Measurements from ENCODE around the gene DOK6.

The DOK6 gene

DNA sequence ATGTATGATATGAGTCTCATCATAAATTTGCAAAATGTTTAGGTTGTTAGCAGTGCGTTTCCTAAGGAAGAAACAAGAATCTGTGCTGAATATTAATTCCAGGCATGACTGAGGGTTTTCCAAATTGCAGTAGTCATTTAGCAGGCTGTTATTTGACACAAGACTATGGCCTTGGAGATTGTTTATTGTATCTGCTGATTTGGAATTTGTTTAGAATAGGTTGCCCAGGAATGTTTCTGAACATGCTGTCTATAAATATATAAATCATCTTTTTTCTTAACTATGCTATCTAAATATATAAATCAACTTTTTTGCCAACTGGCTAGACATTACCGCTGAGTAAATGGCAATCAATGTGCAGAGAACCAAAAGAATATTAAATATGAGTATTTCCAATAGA lies 90.9 kb downstream of the DOK6 start:
- TF ChIP-seq, protein P1, sequence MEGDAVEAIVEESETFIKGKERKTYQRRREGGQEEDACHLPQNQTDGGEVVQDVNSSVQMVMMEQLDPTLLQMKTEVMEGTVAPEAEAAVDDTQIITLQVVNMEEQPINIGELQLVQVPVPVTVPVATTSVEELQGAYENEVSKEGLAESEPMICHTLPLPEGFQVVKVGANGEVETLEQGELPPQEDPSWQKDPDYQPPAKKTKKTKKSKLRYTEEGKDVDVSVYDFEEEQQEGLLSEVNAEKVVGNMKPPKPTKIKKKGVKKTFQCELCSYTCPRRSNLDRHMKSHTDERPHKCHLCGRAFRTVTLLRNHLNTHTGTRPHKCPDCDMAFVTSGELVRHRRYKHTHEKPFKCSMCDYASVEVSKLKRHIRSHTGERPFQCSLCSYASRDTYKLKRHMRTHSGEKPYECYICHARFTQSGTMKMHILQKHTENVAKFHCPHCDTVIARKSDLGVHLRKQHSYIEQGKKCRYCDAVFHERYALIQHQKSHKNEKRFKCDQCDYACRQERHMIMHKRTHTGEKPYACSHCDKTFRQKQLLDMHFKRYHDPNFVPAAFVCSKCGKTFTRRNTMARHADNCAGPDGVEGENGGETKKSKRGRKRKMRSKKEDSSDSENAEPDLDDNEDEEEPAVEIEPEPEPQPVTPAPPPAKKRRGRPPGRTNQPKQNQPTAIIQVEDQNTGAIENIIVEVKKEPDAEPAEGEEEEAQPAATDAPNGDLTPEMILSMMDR (conservative IDR thresholded peaks at IDR 0.05; ENCODE audit: low read depth, low read length): no peak
- no peak for DNase-seq (ENCODE audit: low read depth)
- no peak overlapping the region for H3K4me3 ChIP-seq (ENCODE audit: low read length)

DNA sequence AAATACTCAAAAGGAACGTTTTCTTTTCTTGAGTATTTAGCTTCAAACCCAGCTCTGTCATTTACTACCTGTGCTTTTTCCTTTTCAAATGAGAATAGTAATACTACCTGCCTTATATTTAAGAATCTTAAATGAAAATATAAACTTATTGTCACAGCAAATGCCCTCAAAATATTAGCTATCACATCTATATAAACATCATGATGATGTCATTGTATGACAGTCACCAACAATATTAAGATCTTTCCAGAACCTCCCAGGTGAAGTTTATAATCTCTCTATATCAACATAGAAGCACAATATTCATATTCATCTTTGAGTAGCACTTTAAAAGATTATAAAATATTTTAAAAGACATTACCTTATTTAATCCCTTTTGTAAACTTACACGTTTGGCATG lies 92.2 kb downstream of the DOK6 start:
- H3K4me3 ChIP-seq (ENCODE audit: low read length): no peak overlapping the region
- TF ChIP-seq, protein P1 (conservative IDR thresholded peaks at IDR 0.05; ENCODE audit: low read depth, low read length): no peak
- DNase-seq (ENCODE audit: low read depth): no peak

DNA sequence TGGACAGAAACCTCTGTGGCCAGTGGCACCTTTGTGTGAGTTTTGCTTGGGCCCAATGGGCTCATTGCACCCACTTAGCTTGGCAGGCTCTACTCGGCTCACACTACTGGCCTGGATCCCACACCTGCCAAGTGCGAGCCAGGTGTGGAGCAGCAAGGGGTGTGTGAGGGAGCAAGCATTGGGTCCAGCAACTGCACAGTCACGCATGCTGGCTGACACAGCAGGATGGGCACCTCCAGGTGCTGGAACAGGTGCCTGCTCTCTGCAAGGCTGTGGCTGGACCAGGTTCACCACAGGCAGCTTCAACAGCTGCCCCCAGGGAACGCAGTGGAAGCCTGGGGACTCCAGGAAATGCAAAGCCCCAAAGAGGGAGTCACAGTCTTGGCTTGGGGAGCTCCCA lies 94.2 kb downstream of the DOK6 start:
- TF ChIP-seq, protein P1 (conservative IDR thresholded peaks at IDR 0.05; ENCODE audit: low read depth, low read length): no peak
- H3K4me3 ChIP-seq (ENCODE audit: low read length): no peak overlapping the region
- DNase-seq (ENCODE audit: low read depth): no peak

DNA sequence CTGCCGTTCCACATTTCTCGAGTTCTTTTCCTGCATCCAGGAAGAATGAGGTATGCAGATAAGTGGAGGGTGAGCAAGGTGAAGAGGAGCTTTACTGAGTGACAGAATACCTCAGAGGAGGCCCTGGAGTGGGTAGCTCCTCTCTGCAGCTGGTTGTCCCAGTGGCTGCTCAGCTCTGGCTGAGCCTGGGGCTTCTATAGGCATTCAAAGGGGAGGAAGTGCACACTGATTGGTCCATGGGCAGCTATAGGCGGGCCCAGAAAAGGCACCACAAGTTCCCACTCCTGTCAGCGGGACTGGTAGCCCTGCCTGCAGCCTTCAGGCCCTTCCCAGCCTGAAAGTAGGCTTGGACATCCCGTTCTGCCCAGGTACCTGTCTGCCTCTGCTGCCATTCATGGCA lies 94.7 kb downstream of the DOK6 start:
- no peak overlapping the region for H3K4me3 ChIP-seq (ENCODE audit: low read length)
- TF ChIP-seq, protein P1 (conservative IDR thresholded peaks at IDR 0.05; ENCODE audit: low read depth, low read length): no peak
- DNase-seq (ENCODE audit: low read depth): no peak

DNA sequence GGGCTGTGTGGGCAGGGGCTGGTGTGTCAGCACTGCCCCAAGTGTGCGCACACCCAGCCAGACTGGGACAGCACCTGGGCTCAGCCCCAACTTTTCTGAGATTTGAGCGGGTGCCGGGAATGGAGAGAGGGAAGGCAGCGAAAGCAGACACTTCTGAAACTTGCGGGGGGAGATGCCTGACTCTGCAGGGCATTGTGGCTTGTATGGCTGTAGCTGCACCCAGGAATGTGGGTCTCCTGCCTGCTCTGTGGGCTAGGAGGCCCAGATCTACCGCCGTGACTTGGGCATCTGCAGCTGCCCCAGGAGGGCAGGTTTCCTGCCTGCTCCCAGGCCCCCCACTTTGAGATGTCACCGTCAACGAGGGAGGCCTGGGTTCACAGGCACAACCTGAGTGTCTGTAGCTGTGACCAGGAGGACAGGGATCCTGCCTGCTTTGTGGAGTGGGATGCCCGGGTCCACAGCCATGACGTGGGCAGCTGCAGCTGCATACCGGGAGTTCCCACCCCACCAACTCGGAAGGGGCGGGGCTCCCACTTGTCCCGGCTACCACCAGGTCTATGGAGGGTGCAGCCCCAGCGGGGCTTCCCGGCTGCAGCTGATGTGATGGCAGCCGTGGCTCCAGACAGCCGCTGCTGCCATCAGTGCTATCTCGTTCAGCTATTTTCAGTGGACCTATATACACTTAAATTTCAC lies 95.3 kb downstream of the DOK6 start:
- TF ChIP-seq, protein P1 (conservative IDR thresholded peaks at IDR 0.05; ENCODE audit: low read depth, low read length): no peak
- DNase-seq (ENCODE audit: low read depth): no peak
- H3K4me3 ChIP-seq (ENCODE audit: low read length): no peak overlapping the region

DNA sequence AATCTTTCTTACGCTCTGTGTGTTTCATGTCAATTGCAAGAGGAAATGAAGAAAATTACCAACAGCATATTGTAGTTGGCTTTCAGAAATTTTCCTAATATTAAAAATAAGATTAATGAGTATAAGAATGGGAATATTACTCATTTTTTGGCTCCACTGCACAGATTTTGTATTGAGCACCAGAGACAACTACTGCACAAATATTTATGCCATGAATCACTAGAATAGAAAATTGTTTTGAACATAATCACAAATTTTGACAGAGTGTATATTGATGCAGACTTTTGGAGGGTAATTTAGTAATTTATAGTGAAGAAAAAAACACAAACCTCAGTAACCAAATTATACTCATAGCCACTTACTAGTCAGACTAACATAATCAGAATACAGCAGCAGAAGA lies 118.3 kb downstream of the DOK6 start:
- DNase-seq (ENCODE audit: low read depth): no peak
- no peak overlapping the region for H3K4me3 ChIP-seq (ENCODE audit: low read length)
- TF ChIP-seq, protein P1 (conservative IDR thresholded peaks at IDR 0.05; ENCODE audit: low read depth, low read length): no peak

DNA sequence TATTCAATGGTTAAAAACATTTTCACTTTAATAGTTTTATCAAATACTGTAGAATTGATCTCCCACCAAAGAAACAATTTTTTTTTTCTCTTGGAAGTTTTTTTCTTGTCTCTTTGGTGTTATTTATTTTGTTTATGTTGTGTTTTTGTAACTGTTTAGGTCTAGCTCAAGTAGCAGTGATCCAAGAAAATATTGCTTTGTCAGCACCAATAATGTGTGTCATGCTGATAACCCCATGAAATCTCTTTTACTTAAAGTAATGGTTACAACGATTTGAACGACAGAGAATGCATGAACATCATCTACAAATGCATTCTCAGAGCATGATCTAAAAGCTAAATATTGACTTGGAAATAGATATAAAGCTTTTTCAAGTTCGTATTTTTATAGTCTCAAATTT lies 122.9 kb downstream of the DOK6 start:
- H3K4me3 ChIP-seq (ENCODE audit: low read length): no peak overlapping the region
- DNase-seq (ENCODE audit: low read depth): no peak
- TF ChIP-seq, protein P1 (conservative IDR thresholded peaks at IDR 0.05; ENCODE audit: low read depth, low read length): no peak

Data from retinal pigment epithelial cell (primary cell).